GM18870 (cell line): ENCODE measurements around the gene CCDC61.

Source experiments
- ATAC-seq: cut with Tn5 transposase; IDR thresholded peaks from one replicate; pipeline ENCODE4 v1.9.1; 2021; ENCODE audit warnings: moderate library complexity; ENCODE audit not compliant: unreplicated experiment

The CCDC61 gene

DNA sequence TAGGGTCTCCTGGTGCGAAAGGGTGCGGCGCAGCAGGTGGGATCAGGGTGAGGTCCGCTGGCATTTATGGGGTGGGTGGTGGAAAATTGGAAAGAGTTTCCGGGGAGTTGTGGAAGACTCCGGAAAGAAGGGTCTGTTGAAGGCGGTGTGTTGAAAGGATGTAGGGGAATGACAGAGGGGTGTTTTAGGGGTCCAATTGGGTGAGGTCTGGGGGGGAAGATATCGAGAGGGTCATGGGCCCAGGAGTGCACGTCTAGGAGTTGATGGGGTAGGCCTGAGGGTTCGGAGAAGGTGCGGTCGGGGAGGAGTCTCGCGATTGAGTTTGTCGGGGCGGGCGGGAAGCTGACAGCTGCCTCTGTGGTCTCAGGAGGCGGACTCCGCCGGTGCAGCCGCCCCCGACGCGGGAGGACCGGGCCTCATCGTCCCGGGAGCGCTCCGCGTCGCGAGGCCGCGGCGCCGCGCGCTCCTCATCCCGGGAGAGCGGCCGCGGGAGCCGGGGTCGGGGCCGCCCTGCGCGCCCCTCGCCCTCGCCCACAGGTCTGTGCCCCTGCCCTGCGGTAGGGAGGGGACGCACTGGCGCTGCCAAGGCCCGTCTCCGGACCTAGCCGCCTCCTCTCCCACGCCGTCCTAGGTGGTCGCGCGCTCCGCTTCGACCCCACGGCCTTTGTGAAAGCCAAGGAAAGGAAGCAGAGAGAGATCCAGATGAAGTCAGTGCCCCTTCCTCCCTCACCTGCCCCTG lies 20.6 kb downstream of the CCDC61 start:
- no peak for ATAC-seq

DNA sequence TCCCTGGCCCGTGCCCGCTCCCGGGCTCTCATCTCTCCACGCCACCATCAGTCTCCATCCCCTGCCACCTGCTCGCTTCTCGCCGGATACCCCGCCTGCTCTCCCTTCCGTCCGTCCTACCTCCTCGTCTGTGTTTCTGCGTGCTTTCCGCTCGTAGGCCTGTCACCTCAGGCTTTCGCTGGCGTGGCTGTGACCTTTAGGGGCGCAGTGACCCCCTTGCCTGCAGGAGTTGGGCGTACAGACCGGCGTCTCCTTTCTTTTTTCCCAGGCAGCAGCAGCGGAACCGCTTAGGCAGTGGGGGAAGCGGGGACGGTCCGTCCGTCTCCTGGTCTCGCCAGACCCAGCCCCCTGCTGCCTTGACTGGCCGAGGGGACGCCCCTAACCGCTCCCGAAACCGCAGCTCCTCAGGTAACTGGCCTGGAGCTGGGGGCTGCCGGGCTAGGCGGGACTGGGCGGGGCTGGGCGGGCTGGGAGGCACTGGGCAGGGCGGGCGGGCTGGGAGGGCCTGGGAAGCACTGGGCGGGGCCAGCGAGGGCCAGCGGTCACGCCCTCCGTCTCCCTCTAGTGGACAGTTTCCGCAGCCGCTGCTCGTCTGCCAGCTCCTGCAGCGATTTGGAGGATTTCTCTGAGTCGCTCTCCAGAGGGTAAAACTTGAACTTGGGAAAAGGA lies 21.3 kb downstream of the CCDC61 start:
- no peak for ATAC-seq

DNA sequence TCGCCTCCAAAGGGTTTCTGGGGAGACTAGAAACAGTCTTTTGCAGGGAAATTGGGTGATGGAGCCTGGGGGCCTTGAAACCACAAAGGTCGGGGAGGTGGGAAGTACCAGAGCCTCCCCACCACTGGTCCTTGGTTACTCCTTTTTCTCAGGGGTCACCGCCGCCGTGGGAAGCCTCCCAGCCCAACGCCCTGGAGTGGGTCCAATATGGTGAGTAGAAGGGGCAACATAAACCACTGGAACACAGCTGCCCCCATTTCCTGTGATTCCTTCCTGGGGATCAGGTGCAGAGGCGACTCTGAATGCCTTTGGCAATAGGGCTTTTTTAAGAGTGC lies 21.8 kb downstream of the CCDC61 start:
- no peak for ATAC-seq

DNA sequence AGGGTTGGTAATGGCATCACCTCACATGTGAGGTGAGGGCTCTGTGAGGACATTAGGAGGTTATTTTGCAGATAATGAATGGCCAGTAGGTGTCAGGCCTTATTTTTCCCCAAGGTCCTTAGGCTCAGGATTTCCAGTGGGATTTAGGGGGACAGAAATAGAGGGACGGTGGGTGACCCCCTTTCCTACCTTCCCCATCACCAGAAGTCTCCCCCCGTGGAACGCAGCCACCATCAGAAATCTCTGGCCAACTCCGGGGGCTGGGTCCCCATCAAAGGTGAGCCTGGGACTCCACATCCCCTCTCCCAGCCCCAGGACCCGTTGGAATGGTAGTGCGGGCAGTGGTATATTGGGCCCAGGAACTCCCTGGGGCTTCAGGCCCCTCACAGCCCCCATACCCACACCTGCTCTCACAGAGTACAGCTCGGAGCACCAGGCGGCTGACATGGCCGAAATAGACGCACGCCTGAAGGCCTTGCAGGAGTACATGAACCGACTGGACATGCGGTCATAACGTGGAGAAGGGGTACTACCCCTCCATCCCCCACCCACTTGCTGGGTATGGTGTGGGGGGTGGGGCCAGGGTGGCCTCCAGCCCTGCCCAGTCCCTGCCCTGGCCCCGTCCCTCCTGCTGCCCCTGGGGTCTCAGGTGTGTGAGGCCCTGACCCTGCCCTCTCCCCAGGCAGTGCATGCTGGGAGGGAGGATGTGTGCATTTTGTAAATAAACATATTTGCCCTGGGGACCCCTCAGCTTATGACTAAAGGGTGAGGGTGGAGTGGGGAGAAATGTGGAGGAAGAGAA lies 22.8 kb downstream of the CCDC61 start:
- ATAC-seq, result no peak

DNA sequence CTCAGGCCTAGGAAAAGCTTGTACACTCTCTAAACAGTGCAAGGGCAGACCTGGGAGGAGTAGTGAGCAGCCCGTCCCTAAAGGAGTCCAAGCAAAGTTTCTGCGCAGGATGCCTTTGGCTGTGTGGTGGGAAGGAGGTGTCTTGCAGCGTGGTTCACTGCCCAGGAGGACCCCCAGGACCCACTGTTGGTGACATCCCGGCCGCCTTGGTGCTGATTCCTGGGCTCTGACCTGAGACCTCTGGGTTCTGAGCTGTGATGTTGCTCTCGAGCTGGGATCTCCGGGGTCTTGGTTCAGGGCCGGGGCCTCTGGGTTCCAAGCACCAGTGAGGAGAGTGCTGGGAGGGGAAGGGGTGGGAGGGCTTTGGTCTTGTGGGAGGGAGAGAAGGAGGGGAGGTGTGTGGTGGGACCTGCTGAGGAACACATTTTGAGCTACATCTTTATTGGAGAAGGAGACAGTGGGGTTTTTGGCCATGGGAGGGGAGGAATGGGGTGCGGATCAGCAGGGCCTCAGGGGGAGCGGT lies 23.5 kb downstream of the CCDC61 start:
- ATAC-seq, result no peak

DNA sequence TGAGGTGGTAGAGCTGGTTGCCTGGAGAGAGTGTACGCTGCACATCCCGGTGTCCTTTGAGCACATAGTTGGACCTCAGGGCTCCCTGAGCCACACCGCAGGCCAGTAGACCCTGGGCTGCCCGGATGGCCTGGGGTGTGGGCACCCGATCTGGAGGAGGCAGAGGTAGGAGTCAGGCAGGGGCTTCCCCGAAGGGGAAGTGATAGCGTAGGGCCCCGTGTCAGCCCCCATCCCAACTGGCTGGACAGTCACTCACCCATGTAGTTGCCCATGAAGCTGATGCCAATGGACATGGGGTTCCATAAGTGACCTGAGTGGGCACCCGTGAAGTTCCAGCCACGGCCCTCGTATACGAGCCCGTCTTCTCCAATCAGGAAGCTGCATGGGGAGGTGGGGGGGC lies 24.0 kb downstream of the CCDC61 start:
- no peak for ATAC-seq

DNA sequence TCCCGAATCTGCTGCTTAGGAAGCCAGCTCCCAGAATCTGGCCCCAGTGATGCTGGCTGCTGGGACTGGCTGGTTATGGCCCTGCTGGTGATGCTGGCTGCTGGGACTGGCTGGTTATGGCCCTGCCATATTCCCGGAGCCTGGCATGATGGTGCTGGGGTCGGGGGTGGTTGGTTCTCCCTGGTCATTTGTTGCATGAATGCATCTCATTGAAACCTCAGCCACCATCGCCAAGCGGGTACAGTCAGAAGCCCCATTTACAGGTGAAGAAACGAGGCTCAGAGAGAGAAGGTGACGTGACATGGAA lies 25.5 kb downstream of the CCDC61 start:
- ATAC-seq, result no peak

DNA sequence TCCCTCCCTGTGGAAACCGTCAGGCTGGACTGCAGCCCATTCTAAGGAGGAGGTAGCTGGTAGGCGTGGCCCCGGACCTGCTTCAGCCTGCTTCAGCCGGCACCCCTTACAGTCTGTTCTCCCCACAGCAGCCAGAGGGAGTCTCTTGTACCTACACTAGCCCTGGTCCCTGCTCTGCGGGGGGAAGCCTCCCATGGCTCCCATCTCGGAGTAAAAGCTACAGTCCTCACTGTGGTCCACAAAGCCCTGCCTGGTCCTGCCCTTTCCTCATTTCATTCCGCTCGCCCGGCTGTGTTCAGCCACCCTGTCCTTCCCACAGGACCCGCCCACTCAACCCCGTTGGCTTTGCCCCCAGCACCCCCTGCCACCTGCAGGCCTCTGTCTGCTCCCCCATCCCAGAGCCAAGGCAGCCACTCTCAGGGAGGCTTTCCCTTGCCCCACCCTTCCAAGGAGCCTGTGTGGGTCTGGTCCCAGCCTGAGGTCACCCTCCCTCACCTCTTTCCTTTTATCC lies 26.3 kb downstream of the CCDC61 start:
- ATAC-seq, result no peak

DNA sequence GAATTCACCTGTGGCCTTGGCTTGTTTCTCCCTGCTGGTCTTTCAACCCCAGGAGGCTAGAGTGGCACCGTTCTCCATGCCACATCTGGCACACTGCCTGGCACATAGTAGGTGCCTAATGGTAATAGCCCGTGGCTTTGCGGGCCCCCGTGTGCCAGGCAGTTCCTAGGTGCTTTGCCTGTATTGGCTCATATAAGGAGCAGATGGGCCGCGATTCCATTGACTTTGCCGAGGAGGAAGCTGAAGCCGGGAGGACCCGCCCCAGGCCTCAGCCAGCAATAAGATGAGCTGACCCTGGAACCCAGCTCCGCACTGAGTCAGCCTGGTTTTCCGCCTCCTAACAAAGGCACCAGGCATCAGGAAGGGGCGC lies 26.8 kb downstream of the CCDC61 start:
- ATAC-seq, result no peak

DNA sequence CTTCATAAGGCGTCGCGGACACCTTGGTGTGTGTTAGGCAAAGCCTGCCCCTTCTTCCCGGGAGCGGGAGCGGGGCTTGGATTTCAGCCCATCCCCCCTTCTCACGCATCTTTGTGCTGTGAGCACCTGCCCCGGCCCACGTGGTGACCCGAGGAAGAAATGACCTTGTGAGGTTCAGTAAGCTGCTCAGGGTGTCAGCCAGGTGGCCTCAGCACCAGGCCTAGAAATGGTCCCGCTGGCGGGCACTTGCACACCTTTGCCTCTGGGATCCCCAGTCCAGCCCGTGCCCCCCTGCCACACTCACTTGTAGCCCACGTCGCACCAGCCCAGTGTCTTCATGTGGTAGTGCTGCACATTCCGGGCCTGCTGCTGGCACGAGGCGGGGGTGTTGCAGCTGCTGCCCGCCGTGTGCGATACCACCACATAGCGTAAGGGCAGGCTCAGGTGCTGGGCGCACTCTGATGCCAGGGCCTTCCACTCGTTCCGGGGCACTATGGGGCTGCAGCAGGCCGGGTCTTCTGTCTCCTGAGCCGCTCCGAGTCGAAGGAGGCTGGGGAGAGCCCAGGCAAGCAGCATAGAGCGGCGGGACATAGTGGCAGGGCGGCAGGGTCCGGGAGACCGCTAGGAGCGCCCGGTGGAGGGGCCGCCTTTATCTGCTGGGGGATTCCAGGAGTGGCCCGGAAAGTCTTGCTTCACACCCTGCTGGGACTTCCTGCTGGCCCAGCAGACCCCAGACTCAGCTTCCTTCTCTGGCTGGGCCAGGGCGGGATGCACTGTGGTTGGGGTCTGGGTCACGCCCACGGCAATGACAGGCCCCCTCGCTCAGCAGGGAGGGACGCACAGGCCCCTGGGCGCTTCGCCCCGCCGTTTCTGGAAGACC lies 27.4 kb downstream of the CCDC61 start, which contains the start of gene PGLYRP1:
PGLYRP1 (minus strand) TSS at position 623 of the 880 bp plus-strand sequence; CDS start at position 591, 32 bp downstream.
- no peak for ATAC-seq

DNA sequence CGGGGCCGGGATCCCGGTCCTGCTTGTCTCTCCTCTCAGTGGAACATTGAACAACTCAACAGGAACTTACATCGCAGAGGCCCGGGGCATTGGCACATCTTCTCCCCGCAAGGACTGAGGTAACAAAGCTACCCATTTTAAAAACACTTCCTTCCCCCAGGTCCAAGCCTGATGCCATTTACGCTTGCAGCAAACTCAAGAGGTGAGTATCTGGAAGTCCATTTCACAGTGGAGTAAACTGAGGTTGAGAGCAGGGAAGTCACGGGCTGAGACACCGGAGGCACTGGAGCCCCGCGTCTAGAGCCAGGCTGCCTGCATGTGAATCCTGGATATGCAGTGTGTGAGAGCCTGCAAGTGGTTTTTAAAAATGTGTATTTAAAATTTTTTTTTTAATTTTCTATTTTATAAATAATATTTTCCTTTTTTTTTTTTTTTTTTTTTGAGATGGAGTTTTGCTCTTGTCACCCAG lies 28.1 kb downstream of the CCDC61 start:
- ATAC-seq, result no peak

DNA sequence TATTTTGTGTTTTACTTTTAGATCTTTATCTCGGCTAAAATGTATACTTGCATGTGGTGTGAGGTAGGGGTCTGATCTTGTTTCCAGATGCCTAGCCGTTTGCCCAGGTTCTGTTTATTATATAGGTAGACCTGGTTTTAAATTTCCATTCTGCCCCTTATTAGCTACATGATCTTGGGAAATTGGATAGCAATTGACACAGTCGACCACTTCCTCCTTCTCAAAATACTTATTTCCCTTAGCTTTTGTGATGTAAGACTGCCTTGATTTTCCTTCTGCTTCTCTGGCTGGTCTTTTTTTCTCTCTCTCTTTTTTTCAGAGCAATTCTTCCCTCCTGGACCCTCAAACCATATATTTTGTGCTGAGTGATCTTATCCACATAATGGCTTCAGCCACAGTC lies 30.6 kb downstream of the CCDC61 start:
- ATAC-seq, result no peak

DNA sequence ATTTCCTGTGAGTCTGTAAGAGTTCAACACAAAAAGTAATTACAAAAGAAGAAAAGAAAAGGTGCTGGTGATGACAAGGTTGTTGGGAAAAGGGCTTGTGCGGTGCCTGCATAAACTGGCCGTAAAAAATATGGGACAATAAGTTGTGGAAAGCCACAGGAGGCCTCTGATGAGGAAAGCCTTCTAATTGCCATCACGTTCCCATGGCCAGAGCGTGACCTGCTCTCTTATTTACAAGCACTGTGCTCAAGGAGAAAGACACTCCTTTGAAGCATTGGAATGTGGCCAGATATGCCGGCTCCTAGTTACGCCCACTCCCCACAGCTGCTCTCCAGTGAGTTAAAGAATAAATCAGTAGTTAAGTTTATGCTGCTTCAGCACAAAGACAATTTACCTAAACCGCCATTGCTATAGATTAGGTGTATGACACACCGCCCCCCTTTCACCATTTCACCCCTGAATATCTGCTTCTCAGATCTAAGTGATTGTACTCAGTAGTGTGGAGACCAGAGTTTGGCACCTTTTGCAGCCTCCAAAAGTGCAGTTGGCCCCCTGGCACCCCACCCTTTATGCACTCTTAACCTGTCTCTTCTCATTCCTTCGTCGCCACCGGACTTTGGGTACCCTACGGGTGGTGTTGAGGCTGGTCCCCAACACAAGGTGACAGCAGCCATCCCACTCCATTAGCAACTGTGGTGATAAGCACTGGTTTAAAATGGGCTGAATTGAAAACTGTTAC lies 35.7 kb downstream of the CCDC61 start:
- no peak for ATAC-seq

DNA sequence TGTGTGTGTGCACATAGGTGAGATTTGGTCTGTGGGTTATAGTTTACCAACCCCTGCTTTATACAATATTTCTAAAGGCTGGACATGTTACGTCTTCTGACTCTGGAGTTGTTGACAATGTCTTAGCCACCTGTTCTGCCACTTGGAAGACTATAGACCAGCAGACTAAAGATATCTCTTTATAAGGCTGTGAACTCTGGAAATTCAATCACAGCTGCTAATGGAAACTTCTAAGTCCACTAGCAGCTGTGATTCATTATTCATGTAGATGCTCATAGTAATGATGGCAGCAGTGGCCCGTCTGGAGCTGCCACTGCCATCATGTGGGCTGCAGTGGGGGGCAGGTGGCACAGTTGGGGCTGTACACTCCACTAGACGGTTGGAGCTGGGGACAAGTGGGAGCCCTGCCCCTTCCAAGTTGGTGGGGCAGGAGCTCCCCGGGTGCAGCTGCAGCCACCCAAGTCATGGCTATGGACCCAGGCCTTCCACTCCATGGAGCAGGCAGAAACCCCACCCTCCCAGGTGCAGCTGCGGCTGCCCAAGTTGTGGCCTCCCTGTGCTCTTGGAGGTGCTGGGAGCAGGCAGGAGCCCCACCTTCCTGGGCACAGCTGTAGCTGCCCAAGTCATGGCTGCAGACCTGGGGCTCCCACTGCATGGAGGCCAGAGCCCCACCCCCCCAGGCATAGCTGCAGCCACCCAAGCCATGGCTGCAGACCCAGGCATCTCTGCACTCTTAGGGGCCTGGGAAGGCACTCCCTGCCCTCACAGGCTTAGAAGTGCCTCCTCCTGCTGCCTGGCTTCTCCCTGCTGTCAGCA lies 36.7 kb downstream of the CCDC61 start:
- ATAC-seq, result no peak

DNA sequence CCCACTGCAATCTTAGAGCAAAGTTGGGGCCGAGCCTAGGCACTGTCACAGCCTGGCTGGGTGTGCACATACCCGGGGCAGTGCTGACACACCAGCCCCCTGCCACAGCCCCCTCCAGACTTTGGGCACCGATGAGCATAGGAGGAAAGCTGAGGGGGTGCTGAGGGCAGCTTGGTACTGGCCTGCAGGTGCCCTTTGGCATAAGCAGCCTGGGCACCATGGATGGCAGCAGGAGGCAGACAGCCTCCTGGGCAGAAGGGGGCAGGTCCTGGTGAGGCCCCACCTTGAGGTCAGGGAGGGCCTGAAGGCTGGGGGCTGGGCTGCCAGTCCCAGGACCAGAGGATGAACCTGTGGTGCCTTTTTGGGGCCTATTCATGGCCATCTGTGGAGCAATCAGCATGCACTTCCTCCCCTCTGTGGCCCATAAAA lies 37.3 kb downstream of the CCDC61 start:
- no peak for ATAC-seq

DNA sequence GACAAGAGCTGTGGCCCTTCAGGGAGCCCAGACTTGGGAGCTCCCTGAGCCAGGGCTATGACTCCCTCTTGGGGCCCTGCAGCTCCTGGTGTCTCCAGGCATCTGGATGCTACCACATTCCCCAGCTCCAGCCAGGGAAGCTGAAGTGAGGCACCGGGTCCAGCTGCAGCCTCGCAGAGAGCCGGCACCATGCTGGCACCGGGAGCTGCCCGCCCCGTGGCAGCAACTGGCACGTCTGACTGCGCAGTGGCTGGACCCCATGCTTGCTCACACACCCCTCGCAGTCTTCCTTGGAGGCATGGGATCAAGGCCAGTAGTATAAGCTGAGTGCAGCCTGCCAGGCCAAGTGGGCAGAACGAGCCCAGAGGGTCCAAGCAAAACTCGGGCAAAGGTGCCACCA lies 38.1 kb downstream of the CCDC61 start:
- ATAC-seq, result no peak

DNA sequence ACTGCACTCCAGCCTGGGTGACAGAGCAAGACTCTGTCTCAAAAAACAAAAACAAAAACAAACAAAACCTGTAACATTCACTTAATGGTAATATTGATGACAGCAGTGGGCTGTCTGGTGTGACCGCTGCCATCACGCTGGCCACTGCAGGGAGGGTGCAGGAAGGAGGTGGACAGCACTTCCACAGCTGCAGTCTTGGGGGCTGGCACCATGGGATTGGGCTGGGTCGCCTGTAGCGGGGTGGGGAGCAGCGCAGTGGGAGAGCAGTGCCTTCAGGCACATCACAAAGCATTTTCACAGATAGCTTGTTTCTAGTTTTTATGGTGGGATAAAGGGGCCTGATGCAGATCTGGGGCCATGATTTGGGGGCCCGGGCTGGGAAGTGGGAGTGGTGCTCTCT lies 40.3 kb downstream of the CCDC61 start:
- ATAC-seq, result no peak

DNA sequence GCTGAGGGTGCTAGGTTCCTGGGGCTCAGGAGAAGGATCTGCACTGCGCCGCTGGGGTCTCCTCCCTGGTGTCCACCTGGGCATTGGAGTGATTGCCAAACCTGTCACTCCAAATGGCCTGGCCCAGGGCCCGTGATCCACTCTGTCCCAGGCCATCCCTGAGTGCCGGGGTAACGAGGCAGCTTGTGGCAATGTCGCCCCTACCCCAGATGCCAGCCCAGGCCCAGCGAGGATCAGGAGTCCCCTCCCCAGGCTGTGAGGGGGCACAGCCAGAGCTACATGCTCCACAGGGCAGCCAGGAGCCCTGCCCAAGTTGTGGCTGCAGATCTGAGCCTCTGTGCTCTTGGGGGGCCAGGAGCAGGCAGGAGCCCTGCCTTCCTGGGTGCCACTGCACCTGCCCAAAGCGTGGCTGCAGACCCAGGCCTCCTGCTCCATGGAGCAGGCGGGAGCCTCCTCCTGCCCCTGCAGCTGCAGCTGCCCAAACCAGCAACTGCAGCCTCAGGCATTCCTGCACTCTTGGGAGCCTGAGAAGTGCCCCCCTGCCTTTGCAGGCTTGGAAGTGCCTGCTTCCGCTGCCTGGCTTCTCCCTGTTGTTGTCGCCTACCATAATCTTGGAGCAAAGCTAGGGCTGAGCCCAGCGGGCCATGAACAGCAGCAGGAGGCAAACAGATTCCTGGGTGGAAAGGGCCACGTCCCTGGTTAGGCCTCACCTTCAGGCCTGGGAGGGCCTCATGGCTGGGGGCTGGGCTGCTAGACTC lies 40.9 kb downstream of the CCDC61 start:
- ATAC-seq, result no peak
